HepG2 (cell line): Measurements from ENCODE around the gene MAN1A1. TPM values are rescaled to one million over a fixed set of nuclear protein-coding genes. Genes with fewer than 3 reads are reported as not detected.

Experiments used
- ATAC-seq: fragments of 200-7000 bp; cut with Tn5 transposase; 3 replicates; pipeline ENCODE4 v1.9.1; 2020; ENCODE audit warnings: mild to moderate bottlenecking, moderate library complexity
- BruUV-seq: library from RNA; stranded (reverse); fragments of 400-500 nt; replicated peaks from 2 replicates; lab custom pipeline; 2021; lab: Mats Ljungman, UMichigan
- CTCF ChIA-PET: fragments of 300-600 bp; formaldehyde crosslinking; extraction: SDS; loops from one replicate; lab custom pipeline; 2021; ENCODE audit warnings: low total read pairs, inconsistent platforms, low intra/inter-chr PET ratio; lab: Yijun Ruan, JAX
- POLR2A ChIA-PET: fragments of 350-600 bp; sonication (Branson Sonifier 250); formaldehyde crosslinking; loops from one replicate; lab custom pipeline; 2020; ENCODE audit warnings: antibody characterized with exemption, inconsistent platforms; lab: Yijun Ruan, JAX
- DNase-seq: peaks from one replicate; pipeline ENCODE4 v3.0.0-alpha.2; 2015; ENCODE audit warnings: low spot score
- FAIRE-seq: peaks from 3 replicates; lab custom pipeline; 2011; peaks lifted over from hg19 to GRCh38; lab: Jason Lieb, UNC
- H2AFZ ChIP-seq: one replicate; pipeline ENCODE4 v1.6.1; 2011; ENCODE audit warnings: low read length, inconsistent platforms
- H3K27ac ChIP-seq: fragments of 300-600 bp; 3 replicates; pipeline ENCODE4 v1.8.0; 2011; ENCODE audit warnings: mixed run types, mild to moderate bottlenecking, mixed read lengths, low read length, inconsistent platforms; ENCODE audit not compliant: insufficient read depth; ENCODE audit errors: extremely low read length
- H3K27me3 ChIP-seq, 2 experiments: fragments of 200-600 bp in 1 of 2; 2 replicates in 1 of 2; 3 replicates in 1 of 2; pipeline versions ENCODE4 v1.6.0 to v1.8.0; 2011; ENCODE audit warnings: low read length in 2 of 2, mild to moderate bottlenecking in 2 of 2, moderate library complexity in 2 of 2, inconsistent platforms in 1 of 2; ENCODE audit not compliant: insufficient read depth in 2 of 2, control insufficient read depth in 1 of 2
- H3K36me3 ChIP-seq, 2 experiments: fragments of 200-600 bp in 1 of 2; replicated peaks in 1 of 2; 2 replicates in 1 of 2; 3 replicates in 1 of 2; pipeline versions ENCODE4 v1.5.1 to v1.8.0; 2011; ENCODE audit warnings: low read length in 2 of 2, inconsistent platforms in 1 of 2; ENCODE audit not compliant: insufficient read depth in 2 of 2, control insufficient read depth in 1 of 2
- H3K4me1 ChIP-seq: 2 replicates; pipeline ENCODE4 v1.5.1; 2012; ENCODE audit warnings: low read length, inconsistent platforms; ENCODE audit not compliant: insufficient read depth
- H3K4me2 ChIP-seq: 2 replicates; pipeline ENCODE4 v1.6.0; 2011; ENCODE audit warnings: low read depth, low read length, inconsistent platforms
- H3K4me3 ChIP-seq, 3 experiments: fragments of 200-600 bp in 1 of 3; sonication (generic), shearing (Covaris generic) in 1 of 3; replicated peaks in 1 of 3; 2 replicates each; pipeline ENCODE4 v1.5.1; 2011 to 2016; ENCODE audit warnings: low read length in 3 of 3, inconsistent platforms in 2 of 3, low read depth in 2 of 3, mild to moderate bottlenecking in 2 of 3, control low read depth in 1 of 3, mixed read lengths in 1 of 3; ENCODE audit not compliant: insufficient read depth in 1 of 3
- H3K79me2 ChIP-seq: one replicate; pipeline ENCODE4 v1.6.1; 2011; ENCODE audit warnings: low read length, inconsistent platforms; ENCODE audit not compliant: insufficient read depth
- H3K9ac ChIP-seq: 2 replicates; pipeline ENCODE4 v1.6.0; 2011; ENCODE audit warnings: mild to moderate bottlenecking, low read depth, low read length, inconsistent platforms; ENCODE audit not compliant: insufficient read depth
- H3K9me3 ChIP-seq: 2 replicates; pipeline ENCODE4 v1.5.1; 2012; ENCODE audit warnings: mild to moderate bottlenecking, low read length
- H4K20me1 ChIP-seq: 2 replicates; pipeline ENCODE4 v1.6.0; 2011; ENCODE audit warnings: inconsistent platforms, mild to moderate bottlenecking, low read length, moderate library complexity; ENCODE audit not compliant: insufficient read depth
- ATF4 ChIP-seq, 2 experiments: fragments of 450-650 bp in 1 of 2; sonication (generic) in 1 of 2; formaldehyde crosslinking; IDR thresholded peaks; 2 replicates each; pipeline versions ENCODE4 v1.5.0 to v1.8.0; 2020 to 2022; ENCODE audit warnings: mild to moderate bottlenecking in 1 of 2, missing genetic modification reagents in 1 of 2
- ELK4 ChIP-seq: sonication (generic); formaldehyde crosslinking; IDR thresholded peaks from 2 replicates; pipeline ENCODE4 v1.9.0; 2021; ENCODE audit warnings: missing genetic modification reagents, borderline replicate concordance
- FLYWCH1 ChIP-seq: sonication (generic); formaldehyde crosslinking; IDR thresholded peaks from 2 replicates; pipeline ENCODE4 v1.8.1; 2023; ENCODE audit warnings: mild to moderate bottlenecking, missing genetic modification reagents
- GZF1 ChIP-seq: sonication (generic); formaldehyde crosslinking; IDR thresholded peaks from 2 replicates; pipeline ENCODE4 v1.5.1; 2020; ENCODE audit warnings: mild to moderate bottlenecking, missing genetic modification reagents
- IRF1 ChIP-seq: sonication (generic); formaldehyde crosslinking; IDR thresholded peaks from 2 replicates; pipeline ENCODE4 v1.4.0; 2020; ENCODE audit warnings: low read depth, mild to moderate bottlenecking, missing genetic modification reagents
- MAFF ChIP-seq: IDR thresholded peaks from 2 replicates; pipeline ENCODE4 v1.6.1; 2011; ENCODE audit warnings: low read depth, low read length, improper control_type of control experiment
- POLR2AphosphoS5 ChIP-seq: IDR thresholded peaks from 2 replicates; pipeline ENCODE4 v1.6.1; 2012; ENCODE audit warnings: low read depth, low read length
- RBM22 ChIP-seq: fragments of 200-400 bp; formaldehyde crosslinking; optimal IDR thresholded peaks from 2 replicates; pipeline ENCODE3; 2017; ENCODE audit warnings: mild to moderate bottlenecking, low read length, moderate library complexity
- SMARCC2 ChIP-seq: fragments of 450-650 bp; IDR thresholded peaks from 2 replicates; pipeline ENCODE4 v1.6.1; 2017; ENCODE audit warnings: antibody characterized with exemption, mild to moderate bottlenecking
- TMF1 ChIP-seq: sonication (generic); formaldehyde crosslinking; IDR thresholded peaks from 2 replicates; pipeline ENCODE4 v1.8.1; 2022; ENCODE audit warnings: low read depth, missing genetic modification reagents
- ZFP1 ChIP-seq: IDR thresholded peaks from 2 replicates; pipeline ENCODE4 v1.6.1; 2016
- ZNF260 ChIP-seq: sonication (generic); formaldehyde crosslinking; IDR thresholded peaks from 2 replicates; pipeline ENCODE4 v1.4.0; 2020; ENCODE audit warnings: missing genetic modification reagents, low read depth, mild to moderate bottlenecking, borderline replicate concordance
- ZNF441 ChIP-seq: sonication (generic); formaldehyde crosslinking; IDR thresholded peaks from 2 replicates; pipeline ENCODE4 v1.7.0; 2021; ENCODE audit warnings: missing genetic modification reagents, borderline replicate concordance
- WGBS: methylation state at CpG from one replicate; pipeline ENCODE4 v1.1.6; 2017; ENCODE audit warnings: low lambda C conversion rate; 5-methylcytosine and 5-hydroxymethylcytosine counted together
- in situ Hi-C: cut with HindIII; loops from 2 replicates; pipeline ENCODE4 v1.10.0; 2017; ENCODE audit warnings: low pct_unique_long_range_greater_than_20kb; ENCODE audit not compliant: extremely low pct_ligation_motif_present
- intact Hi-C: fragments of 100-400 bp; cut with micrococcal nuclease; formaldehyde crosslinking; loops from one replicate; pipeline ENCODE4 v1.10.0; 2022; ENCODE audit not compliant: unreplicated experiment
- polyA plus RNA-seq, 8 experiments: library from polyadenylated mRNA; depleted of rRNA in 3 of 8; stranded (reverse) in 7 of 8; unstranded in 1 of 8; fragments of >200 nt; fragmentation: Illumina TruSeq in 4 of 8; extraction: Trizol in 4 of 8; gene quantifications; 2 replicates each; pipeline versions ENCODE4 v1.2.1 to v1.2.3, GENCODE V29; 2011 to 2016; ENCODE audit warnings: low read depth in 4 of 8, missing spikeins in 1 of 8, mixed read lengths in 1 of 8; ENCODE audit not compliant: insufficient read depth in 1 of 8
- total RNA-seq, 5 experiments: library from RNA; depleted of rRNA; stranded (reverse); fragments of >200 nt; fragmentation: Illumina TruSeq; extraction: Trizol; gene quantifications; 2 replicates each; pipeline ENCODE4 v1.2.3, GENCODE V29; 2016; ENCODE audit warnings: low read depth in 1 of 5

The MAN1A1 gene
- total and polyA plus RNA-seq, 2 of the 13 experiments (the other 11 are each of a cell fraction or from before 2014, with no cell fraction given) = 156 to 236 TPM

GRCh38 chr6:119273272-119274196, 76.0 kb downstream of the MAN1A1 start (continued):
- peak; percentile 42 for TF ChIP-seq POLR2AphosphoS5
- no peak for TF ChIP-seq SMARCC2
- TF ChIP-seq ZNF260 (CRISPR knock-in tag) = no peak
- no peak for TF ChIP-seq FLYWCH1 (CRISPR knock-in tag)
- peak; percentile 69 for TF ChIP-seq RBM22
- no peak for TF ChIP-seq GZF1 (CRISPR knock-in tag)
- TF ChIP-seq IRF1 = no peak
- TF ChIP-seq ATF4 (CRISPR knock-in tag; IDR thresholded peaks at IDR 0.05) = peak in 1 of 2 experiments; percentile 67; a peak in 2 of 4 replicates
- TF ChIP-seq TMF1 = no peak
- TF ChIP-seq ZNF441 = no peak
- TF ChIP-seq MAFF = peak; percentile 100

GRCh38 chr6:119270545-119270944, 79.0 kb downstream of the MAN1A1 start:
- FAIRE-seq (no peak), ATAC-seq (no peak), DNase-seq (no peak)
- Histone ChIP-seq H4K20me1 (peaks cover 5% of the 10 kb centered on the region), H3K79me2 (peaks cover 55% of the 10 kb centered on the region), H3K9ac (no peak overlapping the region), H3K4me1 (peaks cover 40% of the 10 kb centered on the region), H3K4me3 (no peak overlapping the region), H3K4me2 (no peak overlapping the region), H3K36me3 (peaks cover 26 to 80% of the 10 kb centered on the region in 2 experiments), H3K27ac (no peak overlapping the region), H3K27me3 (no peaks in the 10 kb centered on the region), H2AFZ (no peak overlapping the region), H3K9me3 (peaks cover 23% of the 10 kb centered on the region)
- CTCF ChIA-PET = no interaction called here
- TF ChIP-seq ELK4 (no peak), ZFP1 (CRISPR knock-in tag) (peak; percentile 99)
- intact Hi-C loops = no loop called here
- BruUV-seq = no TSS peak
- in situ Hi-C loops = no loop called here
- WGBS = 96% methylated on average over 3 of the region's 3 CpGs
- POLR2A ChIA-PET = no interaction called here
